GM23338 (cell line): ENCODE data around the gene ASPHD1.
A peak's percentile ranks its signal among the peaks of the same experiment; 100 is the strongest.

Source experiments
- CTCF ChIP-seq, 2 experiments: fragments of 200-600 bp in 1 of 2; sonication (generic) in 1 of 2; conservative IDR thresholded peaks; 2 replicates each; pipeline versions ENCODE4 v1.5.1 to v1.6.1; 2016 to 2017; ENCODE audit warnings: antibody characterized with exemption in 2 of 2, low read depth in 2 of 2, mild to moderate bottlenecking in 2 of 2, moderate library complexity in 1 of 2
- EZH2 ChIP-seq: fragments of 200-600 bp; sonication (generic); IDR thresholded peaks from one replicate; pipeline ENCODE4 v1.8.0; 2017; ENCODE audit warnings: antibody characterized with exemption, mild to moderate bottlenecking, low read depth; ENCODE audit not compliant: unreplicated experiment

GRCh38 chr16:29943846-29944799, 43.8 kb downstream of the ASPHD1 start:
- TF ChIP-seq EZH2 (no peak), CTCF (conservative IDR thresholded peaks at IDR 0.05; ENCODE audit: low read depth in 2 of 2) (peak; percentile 40 to 55)
